T-helper 1 cell treated with Interleukin-12 subunit alpha and Interleukin-12 subunit beta and Interleukin-4 antibody, amounts not matched to agents 30 μg/mL and 1 μg/mL, for 36 hours (primary cell): Measurements from ENCODE around the gene TEX22.

ENCODE experiments used
- H3K27ac Mint-ChIP-seq: one replicate; pipeline ENCODE4 v1.8.0; 2021; ENCODE audit warnings: mild to moderate bottlenecking, mixed read lengths
- H3K27me3 Mint-ChIP-seq: one replicate; pipeline ENCODE4 v1.8.0; 2021; ENCODE audit warnings: low read depth, mixed read lengths
- H3K36me3 Mint-ChIP-seq: one replicate; pipeline ENCODE4 v1.8.0; 2021; ENCODE audit warnings: low read depth, mixed read lengths
- H3K4me1 Mint-ChIP-seq: one replicate; pipeline ENCODE4 v1.8.0; 2021; ENCODE audit warnings: low read depth, mixed read lengths
- H3K4me3 Mint-ChIP-seq: one replicate; pipeline ENCODE4 v1.8.0; 2021; ENCODE audit warnings: mild to moderate bottlenecking, moderate library complexity, mixed read lengths
- H3K9me3 Mint-ChIP-seq: one replicate; pipeline ENCODE4 v1.8.0; 2021; ENCODE audit warnings: mixed read lengths

Gene TEX22

DNA sequence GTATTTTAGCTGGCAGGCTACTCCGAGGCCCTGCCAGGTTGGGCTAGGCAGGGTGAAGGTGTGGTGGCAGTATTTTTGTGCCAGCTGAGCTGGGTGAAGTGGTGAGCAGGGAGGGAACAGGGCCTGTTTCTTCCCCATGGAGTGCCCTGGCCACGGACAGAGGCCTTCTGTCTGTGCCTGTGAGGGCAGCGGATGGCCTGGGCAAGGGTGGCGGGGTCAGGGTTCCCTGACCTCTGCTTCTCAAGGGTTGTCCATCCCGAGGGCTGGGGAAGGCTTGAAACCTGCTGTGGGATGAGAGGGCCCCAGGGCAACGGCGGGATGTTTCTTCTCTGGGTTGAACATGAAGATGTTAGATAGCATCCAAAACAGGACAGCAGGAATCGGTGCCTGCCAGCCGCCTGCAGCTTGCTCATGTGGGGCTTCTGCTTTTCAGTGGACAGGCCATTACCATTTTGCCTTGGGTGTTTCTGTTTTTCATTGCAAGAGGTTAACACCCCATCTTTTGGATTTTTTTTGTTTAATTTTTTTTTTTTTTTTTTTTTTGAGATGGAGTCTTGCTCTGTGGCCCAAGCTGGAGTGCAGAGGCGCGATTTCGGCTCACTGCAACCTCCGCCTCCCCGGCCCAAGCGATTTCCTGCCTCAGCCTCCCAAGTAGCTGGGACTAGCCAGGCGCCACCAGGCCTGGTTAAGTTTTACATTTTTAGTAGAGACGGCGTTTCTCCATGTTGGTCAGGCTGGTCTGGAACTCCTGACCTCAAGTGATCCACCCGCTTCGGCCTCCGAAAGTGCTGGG lies 24.6 kb downstream of the TEX22 start:
- Mint-ChIP-seq H3K9me3 (no peaks in the 10 kb centered on the region), H3K4me3 (no peak overlapping the region), H3K36me3 (peaks cover 3% of the 10 kb centered on the region), H3K27ac (no peak overlapping the region), H3K4me1 (peaks cover 9% of the 10 kb centered on the region), H3K27me3 (no peaks in the 10 kb centered on the region)

DNA sequence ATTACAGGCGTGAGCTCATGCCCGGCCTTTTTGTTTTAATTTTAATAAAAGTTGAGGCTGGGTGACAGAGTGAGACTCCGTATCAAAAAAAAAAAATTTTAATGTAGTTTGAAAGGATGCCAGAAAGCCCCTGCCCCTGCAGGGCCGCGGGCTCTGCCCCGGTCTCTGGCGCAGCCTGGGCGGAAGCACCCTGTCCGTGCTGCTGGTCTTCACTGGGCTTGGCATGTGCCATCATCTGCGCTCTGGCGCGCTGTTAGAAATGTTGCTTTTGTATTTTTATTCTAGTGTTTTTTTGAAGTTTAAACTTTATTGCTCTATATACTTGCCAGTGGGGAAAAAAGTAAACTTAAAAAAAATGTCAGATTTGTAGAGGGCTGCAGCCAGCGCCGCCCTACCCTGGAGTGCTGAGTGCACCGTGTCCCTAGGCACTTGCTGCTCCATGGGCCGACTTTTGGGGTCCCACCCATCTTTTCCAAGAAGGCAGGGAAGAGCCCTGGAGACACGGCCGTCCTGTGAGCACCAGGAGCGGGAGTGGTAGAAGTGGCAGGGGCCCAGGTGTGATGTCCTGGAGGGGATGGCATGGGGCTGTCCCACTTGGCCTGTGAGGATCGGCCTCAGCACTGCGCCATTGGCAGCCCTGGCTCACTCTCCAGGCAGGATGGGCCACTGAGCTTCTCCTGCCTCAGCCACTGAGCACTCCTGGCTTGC lies 25.3 kb downstream of the TEX22 start:
- Mint-ChIP-seq H3K27me3 (no peaks in the 10 kb centered on the region), H3K4me1 (peaks cover 8% of the 10 kb centered on the region), H3K4me3 (no peak overlapping the region), H3K9me3 (no peaks in the 10 kb centered on the region), H3K36me3 (peaks cover 3% of the 10 kb centered on the region), H3K27ac (no peak overlapping the region)

DNA sequence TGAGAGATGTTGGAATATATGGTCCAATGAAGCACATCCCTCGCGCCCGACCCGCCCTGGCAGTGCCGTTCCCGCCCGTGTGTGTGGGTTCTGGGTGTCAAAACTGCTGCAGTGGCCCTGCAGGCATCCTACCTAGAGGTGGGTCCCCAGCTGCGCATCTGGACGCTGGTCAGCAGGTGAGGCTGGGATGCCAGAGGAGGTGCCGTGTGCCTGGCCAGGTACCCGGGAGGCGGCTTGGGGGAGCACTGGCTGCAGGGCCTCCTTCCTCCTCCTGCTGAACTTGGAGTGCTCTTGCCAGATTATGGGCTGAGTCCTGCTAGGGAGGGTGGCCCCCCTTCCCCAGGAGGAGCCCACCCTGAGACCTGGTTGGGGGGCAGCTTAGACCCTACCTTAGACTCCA lies 26.5 kb downstream of the TEX22 start:
- no peaks in the 10 kb centered on the region for H3K27me3 Mint-ChIP-seq
- H3K4me1 Mint-ChIP-seq = peaks cover 6% of the 10 kb centered on the region
- peaks cover 3% of the 10 kb centered on the region for H3K36me3 Mint-ChIP-seq
- no peak overlapping the region for H3K4me3 Mint-ChIP-seq
- no peak overlapping the region for H3K27ac Mint-ChIP-seq
- H3K9me3 Mint-ChIP-seq = no peaks in the 10 kb centered on the region

- no peaks in the 10 kb centered on the region for H3K27me3 Mint-ChIP-seq
- H3K27ac Mint-ChIP-seq = no peak overlapping the region
- no peak overlapping the region for H3K4me3 Mint-ChIP-seq
- no peaks in the 10 kb centered on the region for H3K9me3 Mint-ChIP-seq
- peaks cover 4% of the 10 kb centered on the region for H3K4me1 Mint-ChIP-seq
- peaks cover 7% of the 10 kb centered on the region for H3K36me3 Mint-ChIP-seq
Measured at GRCh38 chr14:105425823-105426247, 27.5 kb downstream of the TEX22 start.

DNA sequence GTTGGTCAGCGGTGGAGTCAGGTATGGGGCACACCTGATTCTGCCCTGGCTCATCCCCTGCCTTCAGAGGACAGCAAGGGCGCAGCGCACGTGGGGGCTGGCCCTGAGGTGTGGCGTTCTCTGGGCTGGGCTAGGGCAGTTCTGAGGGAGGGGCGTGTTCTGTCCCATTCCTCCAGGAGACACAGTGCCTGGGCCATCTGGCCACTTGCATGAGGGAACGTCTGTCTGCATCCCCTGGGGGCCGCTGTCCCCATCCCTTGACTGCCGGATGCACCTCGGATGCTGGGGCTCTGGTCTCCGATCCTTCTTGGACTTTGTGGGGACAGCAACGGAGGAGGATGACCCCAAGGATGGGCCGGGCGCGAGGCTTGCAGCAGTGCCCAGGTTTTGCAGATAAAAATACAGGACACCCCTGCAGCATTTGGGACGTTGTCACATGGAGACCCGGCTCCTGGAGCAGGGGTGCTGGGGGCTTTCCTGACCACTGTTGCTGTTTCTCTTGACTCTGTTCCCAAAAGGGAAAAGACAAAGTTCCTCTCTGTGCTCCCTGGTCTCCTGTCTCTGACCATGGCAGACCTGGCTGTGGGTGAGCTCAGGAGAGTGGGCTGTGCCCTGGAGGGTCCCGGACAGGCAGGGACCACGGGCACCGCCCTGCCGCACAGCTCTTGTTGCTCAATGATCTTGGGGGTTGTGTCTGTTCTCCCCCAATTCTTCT lies 28.2 kb downstream of the TEX22 start:
- H3K4me1 Mint-ChIP-seq = peaks cover 2% of the 10 kb centered on the region
- peaks cover 10% of the 10 kb centered on the region for H3K36me3 Mint-ChIP-seq
- no peaks in the 10 kb centered on the region for H3K27me3 Mint-ChIP-seq
- no peak overlapping the region for H3K27ac Mint-ChIP-seq
- H3K9me3 Mint-ChIP-seq = no peaks in the 10 kb centered on the region
- no peak overlapping the region for H3K4me3 Mint-ChIP-seq

DNA sequence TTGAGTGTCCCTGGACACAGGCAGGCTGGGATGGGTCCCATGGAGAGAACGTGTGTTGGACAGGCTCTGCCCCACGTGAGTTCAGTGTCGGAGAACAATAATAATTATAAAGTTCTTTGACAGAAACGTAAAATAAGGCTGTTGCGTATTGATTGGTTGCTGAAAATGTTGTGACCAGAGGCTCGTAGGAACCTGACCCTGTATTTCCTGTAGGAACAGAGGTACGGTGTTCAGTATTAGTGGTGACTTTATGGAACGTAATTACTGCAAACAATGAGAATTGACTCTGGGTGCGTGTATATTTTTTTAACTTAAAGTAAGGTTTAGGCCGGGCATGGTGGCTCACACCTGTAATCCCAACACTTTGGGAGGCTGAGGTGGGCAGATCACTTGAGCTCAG lies 29.1 kb downstream of the TEX22 start:
- Mint-ChIP-seq H3K36me3 (peaks cover 10% of the 10 kb centered on the region), H3K27me3 (no peaks in the 10 kb centered on the region), H3K27ac (no peak overlapping the region)

GRCh38 chr14:105427936-105428485 lies 29.7 kb downstream of the TEX22 start:
- Mint-ChIP-seq H3K27ac (no peak overlapping the region), H3K27me3 (no peaks in the 10 kb centered on the region), H3K4me1 (no peaks in the 10 kb centered on the region), H3K36me3 (peaks cover 10% of the 10 kb centered on the region), H3K4me3 (no peak overlapping the region), H3K9me3 (no peaks in the 10 kb centered on the region)

More for the DNA sequence above, 29.1 kb downstream of the TEX22 start:
- H3K4me1 Mint-ChIP-seq = peaks cover 2% of the 10 kb centered on the region
- no peak overlapping the region for H3K4me3 Mint-ChIP-seq
- H3K9me3 Mint-ChIP-seq = no peaks in the 10 kb centered on the region

- Mint-ChIP-seq H3K4me1 (peaks cover 2% of the 10 kb centered on the region), H3K4me3 (no peak overlapping the region), H3K36me3 (peaks cover 9% of the 10 kb centered on the region), H3K27ac (no peak overlapping the region), H3K27me3 (no peaks in the 10 kb centered on the region), H3K9me3 (no peaks in the 10 kb centered on the region)
Measured at GRCh38 chr14:105430042-105430441, 31.7 kb downstream of the TEX22 start.

DNA sequence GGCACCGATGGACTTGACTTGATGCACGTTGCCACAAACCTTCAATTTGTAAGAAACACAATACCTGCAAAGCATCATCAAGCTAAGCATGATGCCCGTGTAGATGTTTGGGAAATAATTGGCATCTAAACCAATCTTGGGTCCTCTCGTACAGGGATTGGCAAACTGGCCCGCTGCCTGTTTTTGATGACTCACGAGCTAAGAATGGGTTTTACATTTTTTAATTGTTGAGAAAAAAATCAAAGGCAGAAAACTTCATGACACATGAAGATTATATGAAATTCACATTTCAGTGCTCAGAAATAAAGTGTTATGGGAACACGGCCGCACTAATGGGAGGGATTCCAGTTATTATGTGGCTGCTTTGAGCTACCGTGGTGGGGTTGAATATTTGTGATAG lies 32.2 kb downstream of the TEX22 start:
- Mint-ChIP-seq H3K4me3 (no peak overlapping the region), H3K27me3 (no peaks in the 10 kb centered on the region), H3K4me1 (peaks cover 3% of the 10 kb centered on the region), H3K36me3 (peaks cover 9% of the 10 kb centered on the region), H3K27ac (no peak overlapping the region), H3K9me3 (no peaks in the 10 kb centered on the region)

GRCh38 chr14:105431256-105431655 lies 32.9 kb downstream of the TEX22 start:
- H3K9me3 Mint-ChIP-seq = no peaks in the 10 kb centered on the region
- H3K27ac Mint-ChIP-seq = no peak overlapping the region

GRCh38 chr14:105432657-105433056 lies 34.3 kb downstream of the TEX22 start:
- Mint-ChIP-seq H3K27me3 (no peaks in the 10 kb centered on the region), H3K4me3 (no peak overlapping the region), H3K27ac (no peak overlapping the region), H3K4me1 (peaks cover 6% of the 10 kb centered on the region), H3K36me3 (peaks cover 9% of the 10 kb centered on the region), H3K9me3 (no peaks in the 10 kb centered on the region)

More at GRCh38 chr14:105431256-105431655, 32.9 kb downstream of the TEX22 start:
- H3K4me3 Mint-ChIP-seq = no peak overlapping the region
- peaks cover 6% of the 10 kb centered on the region for H3K4me1 Mint-ChIP-seq
- no peaks in the 10 kb centered on the region for H3K27me3 Mint-ChIP-seq
- peaks cover 9% of the 10 kb centered on the region for H3K36me3 Mint-ChIP-seq

GRCh38 chr14:105433161-105433605 lies 34.8 kb downstream of the TEX22 start:
- Mint-ChIP-seq H3K4me1 (peaks cover 6% of the 10 kb centered on the region), H3K4me3 (no peak overlapping the region), H3K36me3 (peaks cover 9% of the 10 kb centered on the region), H3K9me3 (no peaks in the 10 kb centered on the region), H3K27ac (no peak overlapping the region), H3K27me3 (no peaks in the 10 kb centered on the region)

- peaks cover 6% of the 10 kb centered on the region for H3K4me1 Mint-ChIP-seq
- no peak overlapping the region for H3K4me3 Mint-ChIP-seq
- no peak overlapping the region for H3K27ac Mint-ChIP-seq
- H3K27me3 Mint-ChIP-seq = no peaks in the 10 kb centered on the region
- no peaks in the 10 kb centered on the region for H3K9me3 Mint-ChIP-seq
- H3K36me3 Mint-ChIP-seq = peaks cover 1% of the 10 kb centered on the region
Measured at GRCh38 chr14:105436402-105436801, 38.1 kb downstream of the TEX22 start.

- Mint-ChIP-seq H3K4me1 (peaks cover 6% of the 10 kb centered on the region), H3K9me3 (no peaks in the 10 kb centered on the region), H3K36me3 (peaks cover 5% of the 10 kb centered on the region), H3K27ac (no peak overlapping the region), H3K27me3 (no peaks in the 10 kb centered on the region), H3K4me3 (no peak overlapping the region)
Measured at GRCh38 chr14:105436891-105437722, 38.8 kb downstream of the TEX22 start.
